Gastroesophageal sphincter (tissue), 4 donors: Measurements from ENCODE around the gene PHKA1. TPM values are rescaled to one million over a fixed set of nuclear protein-coding genes. Genes with fewer than 3 reads are reported as not detected.
"Not testable (repeated sequence)": the region's sequence is repeated elsewhere in the genome, so short reads cannot be mapped to it uniquely, and the experiment has no call there.

Experiments
- ATAC-seq: fragments of 150-250 bp; one replicate; pipeline ENCODE4 v1.9.1; 2016; ENCODE audit warnings: mild to moderate bottlenecking, moderate library complexity
- H3K27ac ChIP-seq, 4 donors: fragments of 200-600 bp; sonication (generic) in 3 of 4; 1 replicate in 3 of 4; 2 replicates in 1 of 4; pipeline ENCODE4 v1.5.1; 2016 to 2019
- H3K27me3 ChIP-seq: fragments of 200-600 bp; sonication (generic); one replicate; pipeline ENCODE4 v1.5.1; 2019
- H3K36me3 ChIP-seq, 2 donors: fragments of 200-600 bp; sonication (generic); one replicate each; pipeline ENCODE4 v1.5.1; 2019; ENCODE audit warnings: control low read depth in 1 of 2
- H3K4me1 ChIP-seq, 3 donors: fragments of 200-600 bp; sonication (generic); 1 replicate in 2 of 3; 2 replicates in 1 of 3; pipeline ENCODE4 v1.5.1; 2016 to 2019; ENCODE audit warnings: control low read depth in 2 of 3
- H3K4me3 ChIP-seq, 2 donors: fragments of 200-600 bp; sonication (generic); one replicate each; pipeline ENCODE4 v1.5.1; 2019; ENCODE audit warnings: mild to moderate bottlenecking in 1 of 2, moderate library complexity in 1 of 2
- H3K9me3 ChIP-seq, 3 donors: fragments of 200-600 bp; sonication (generic); one replicate each; pipeline ENCODE4 v1.5.1; 2017 to 2019; ENCODE audit warnings: control low read depth in 2 of 3
- EP300 ChIP-seq: sonication (generic); formaldehyde crosslinking; IDR thresholded peaks from one replicate; pipeline ENCODE4 v1.6.1; 2017; ENCODE audit warnings: antibody characterized with exemption, mild to moderate bottlenecking
- POLR2A ChIP-seq, 2 donors: fragments of 450-650 bp; IDR thresholded peaks; one replicate each; pipeline ENCODE4 v1.6.1; 2017; ENCODE audit warnings: antibody characterized with exemption in 2 of 2, mild to moderate bottlenecking in 2 of 2, moderate library complexity in 1 of 2
- POLR2AphosphoS5 ChIP-seq: sonication (generic); formaldehyde crosslinking; IDR thresholded peaks from one replicate; pipeline ENCODE4 v1.6.1; 2017; ENCODE audit warnings: antibody characterized with exemption
- WGBS, 2 donors: methylation state at CpG; one replicate each; pipeline ENCODE4 v1.1.5; 2018; ENCODE audit warnings: low coverage in 1 of 2; 5-methylcytosine and 5-hydroxymethylcytosine counted together
- total RNA-seq, 4 donors: library from RNA; depleted of rRNA; stranded (reverse); fragments of >200 nt; gene quantifications; one replicate each; pipeline ENCODE4 v1.1.0, GENCODE V29; 2016
- TF ChIP-seq, protein P1 (sequence below), 4 experiments: fragments of 200-600 bp in 2 of 4; fragments of 450-650 bp in 2 of 4; sonication (generic) in 1 of 4; IDR thresholded peaks; one replicate each; pipeline ENCODE4 v1.5.1; 2017 to 2019; ENCODE audit warnings: antibody characterized with exemption in 4 of 4, mild to moderate bottlenecking in 2 of 4, moderate library complexity in 2 of 4

The PHKA1 gene
- total RNA-seq, 4 donors from 2014 or later = 4.5 to 22.9 (median 15.7) TPM

- ATAC-seq = no peak
- Histone ChIP-seq H3K4me1 (no peaks in the 10 kb centered on the region), H3K9me3 (no peaks in the 10 kb centered on the region), H3K36me3 (no peaks in the 10 kb centered on the region), H3K27me3 (no peaks in the 10 kb centered on the region), H3K4me3 (no peak overlapping the region), H3K27ac (no peak overlapping the region)
- TF ChIP-seq POLR2AphosphoS5 (no peak), EP300 (no peak), POLR2A (IDR thresholded peaks at IDR 0.05) (no peak)
- TF ChIP-seq, protein P1, sequence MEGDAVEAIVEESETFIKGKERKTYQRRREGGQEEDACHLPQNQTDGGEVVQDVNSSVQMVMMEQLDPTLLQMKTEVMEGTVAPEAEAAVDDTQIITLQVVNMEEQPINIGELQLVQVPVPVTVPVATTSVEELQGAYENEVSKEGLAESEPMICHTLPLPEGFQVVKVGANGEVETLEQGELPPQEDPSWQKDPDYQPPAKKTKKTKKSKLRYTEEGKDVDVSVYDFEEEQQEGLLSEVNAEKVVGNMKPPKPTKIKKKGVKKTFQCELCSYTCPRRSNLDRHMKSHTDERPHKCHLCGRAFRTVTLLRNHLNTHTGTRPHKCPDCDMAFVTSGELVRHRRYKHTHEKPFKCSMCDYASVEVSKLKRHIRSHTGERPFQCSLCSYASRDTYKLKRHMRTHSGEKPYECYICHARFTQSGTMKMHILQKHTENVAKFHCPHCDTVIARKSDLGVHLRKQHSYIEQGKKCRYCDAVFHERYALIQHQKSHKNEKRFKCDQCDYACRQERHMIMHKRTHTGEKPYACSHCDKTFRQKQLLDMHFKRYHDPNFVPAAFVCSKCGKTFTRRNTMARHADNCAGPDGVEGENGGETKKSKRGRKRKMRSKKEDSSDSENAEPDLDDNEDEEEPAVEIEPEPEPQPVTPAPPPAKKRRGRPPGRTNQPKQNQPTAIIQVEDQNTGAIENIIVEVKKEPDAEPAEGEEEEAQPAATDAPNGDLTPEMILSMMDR (IDR thresholded peaks at IDR 0.05) = no peak
- WGBS, 2 donors = 62% methylated on average over 4 of the region's 4 CpGs
These were observed 28.2 kb downstream of the PHKA1 start for GRCh38 chrX:72685810-72686456.

DNA sequence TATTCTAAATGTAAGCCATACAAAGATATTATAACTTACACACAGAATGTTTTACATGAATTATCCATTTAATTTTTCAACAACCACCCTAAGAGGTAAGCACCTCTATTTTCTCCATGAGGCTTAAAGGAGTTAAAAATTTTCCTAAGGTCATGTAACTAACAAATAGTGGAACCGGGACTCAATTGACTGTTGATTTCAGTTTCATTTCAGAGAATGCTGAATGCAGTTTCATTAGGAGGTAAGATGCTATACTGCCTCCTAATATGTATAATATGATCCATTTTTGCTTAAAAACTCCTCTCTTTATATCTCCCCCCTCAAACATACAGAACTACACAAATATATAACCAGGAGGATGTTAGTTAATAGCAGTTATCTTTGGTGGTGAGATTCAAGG, 29.1 kb downstream of the PHKA1 start:
- Histone ChIP-seq H3K9me3 (no peaks in the 10 kb centered on the region), H3K36me3 (no peaks in the 10 kb centered on the region), H3K27me3 (no peaks in the 10 kb centered on the region), H3K4me1 (no peaks in the 10 kb centered on the region), H3K27ac (no peak overlapping the region), H3K4me3 (no peak overlapping the region)
- TF ChIP-seq POLR2A (IDR thresholded peaks at IDR 0.05) = no peak
- TF ChIP-seq, protein P1 (IDR thresholded peaks at IDR 0.05) = no peak
- TF ChIP-seq EP300 = no peak
- no peak for TF ChIP-seq POLR2AphosphoS5
- ATAC-seq = no peak
- WGBS, 2 donors = 36 to 55% methylated on average over 1 of the region's 1 CpG

DNA sequence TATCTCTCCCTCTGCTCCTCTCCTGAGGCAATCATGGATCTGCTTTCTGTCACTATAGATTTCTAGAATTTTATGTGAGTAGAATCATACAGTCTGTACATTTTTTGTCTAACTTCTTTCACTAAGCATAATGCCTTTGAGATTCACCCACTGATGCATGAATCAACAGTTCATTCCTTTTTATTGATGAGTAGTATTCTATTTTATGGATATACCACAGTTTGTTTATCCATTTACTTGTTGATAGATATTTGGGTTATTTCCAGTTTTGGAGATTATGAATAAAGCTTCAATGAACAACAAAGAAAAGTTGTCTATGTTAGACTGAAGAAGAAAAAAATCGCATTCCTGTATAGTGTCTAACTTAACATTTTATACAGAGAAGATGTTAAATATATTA, 30.5 kb downstream of the PHKA1 start:
- Histone ChIP-seq H3K4me3 (no peak overlapping the region), H3K4me1 (no peaks in the 10 kb centered on the region), H3K27me3 (no peaks in the 10 kb centered on the region), H3K36me3 (no peaks in the 10 kb centered on the region), H3K27ac (no peak overlapping the region), H3K9me3 (no peaks in the 10 kb centered on the region)
- TF ChIP-seq EP300 = no peak
- no peak for TF ChIP-seq POLR2A (IDR thresholded peaks at IDR 0.05)
- no peak for TF ChIP-seq POLR2AphosphoS5
- ATAC-seq = no peak
- WGBS, 2 donors = 92 to 100% methylated on average over 1 of the region's 1 CpG

DNA sequence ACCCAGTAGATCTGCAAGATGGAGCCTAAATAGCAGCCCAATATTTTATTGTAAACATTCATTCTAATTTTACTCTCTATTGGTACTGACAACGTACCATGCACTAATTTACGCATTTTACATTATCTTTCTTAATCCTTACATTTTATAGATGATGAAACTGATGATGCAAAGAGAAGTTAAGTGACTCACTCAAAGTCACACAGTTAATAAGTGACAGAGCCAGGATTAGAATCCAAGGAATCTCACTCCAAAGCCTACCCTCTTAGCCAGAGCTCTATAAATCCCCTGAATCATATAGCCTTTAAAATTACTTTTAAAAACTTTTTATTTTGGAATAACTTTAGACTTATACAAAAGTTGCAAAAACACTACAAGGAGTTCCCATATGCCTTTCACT, 37.6 kb downstream of the PHKA1 start:
- no peak for ATAC-seq
- Histone ChIP-seq H3K27ac (no peak overlapping the region), H3K9me3 (no peaks in the 10 kb centered on the region), H3K27me3 (no peaks in the 10 kb centered on the region), H3K4me3 (no peak overlapping the region), H3K4me1 (no peaks in the 10 kb centered on the region), H3K36me3 (no peaks in the 10 kb centered on the region)
- TF ChIP-seq POLR2AphosphoS5 = no peak
- no peak for TF ChIP-seq EP300
- TF ChIP-seq, protein P1 (IDR thresholded peaks at IDR 0.05) = no peak
- TF ChIP-seq POLR2A (IDR thresholded peaks at IDR 0.05) = no peak
- 66 to 100% methylated on average over 1 to 2 of the region's 2 CpGs for WGBS, 2 donors

GRCh38 chrX:72673951-72674350, 40.2 kb downstream of the PHKA1 start:
- not testable (repeated sequence) for H3K9me3 ChIP-seq, H3K27me3 ChIP-seq, H3K4me1 ChIP-seq, H3K4me3 ChIP-seq, H3K27ac ChIP-seq, H3K36me3 ChIP-seq, ATAC-seq
- no CpG with 5 or more reads among the region's 1 CpG for WGBS, 2 donors

GRCh38 chrX:72669508-72669907, 44.6 kb downstream of the PHKA1 start:
- H3K9me3 ChIP-seq, ATAC-seq, H3K27ac ChIP-seq, H3K27me3 ChIP-seq, H3K36me3 ChIP-seq, H3K4me3 ChIP-seq, H3K4me1 ChIP-seq: not testable (repeated sequence)
- WGBS, 2 donors = 81% methylated on average over 3 of the region's 5 CpGs; no CpG with 5 or more reads in 1 of the 2 donors
